Osteoblast (primary cell): ENCODE measurements around the gene NELL1. TPM values are rescaled to one million over a fixed set of nuclear protein-coding genes. Genes with fewer than 3 reads are reported as not detected.

ENCODE experiments used
- DNase-seq: peaks from one replicate; pipeline ENCODE4 v3.0.0; 2011; ENCODE audit warnings: low spot score, mixed read lengths; ENCODE audit not compliant: insufficient read length; ENCODE audit errors: missing footprints
- H2AFZ ChIP-seq: 2 replicates; pipeline ENCODE4 v1.6.0; 2011; ENCODE audit warnings: mild to moderate bottlenecking, low read length
- H3K27ac ChIP-seq: 2 replicates; pipeline ENCODE4 v1.5.1; 2011; ENCODE audit warnings: mild to moderate bottlenecking, low read depth, low read length, moderate library complexity
- H3K27me3 ChIP-seq: 2 replicates; pipeline ENCODE4 v1.6.0; 2012; ENCODE audit warnings: mild to moderate bottlenecking, control low read depth, inconsistent platforms, low read length, moderate library complexity; ENCODE audit not compliant: insufficient read depth
- H3K36me3 ChIP-seq: 2 replicates; pipeline ENCODE4 v1.5.1; 2011; ENCODE audit warnings: mild to moderate bottlenecking, low read length, control low read depth, moderate library complexity; ENCODE audit not compliant: insufficient read depth
- H3K4me1 ChIP-seq: 2 replicates; pipeline ENCODE4 v1.5.1; 2011; ENCODE audit warnings: mild to moderate bottlenecking, low read length, control low read depth, moderate library complexity; ENCODE audit not compliant: insufficient read depth
- H3K4me2 ChIP-seq: 2 replicates; pipeline ENCODE4 v1.6.0; 2011; ENCODE audit warnings: mild to moderate bottlenecking, low read length; ENCODE audit not compliant: insufficient read depth
- H3K4me3 ChIP-seq: fragments of 200-600 bp; sonication (generic); 3 replicates; pipeline ENCODE4 v1.5.1; 2012; ENCODE audit warnings: mild to moderate bottlenecking, low read length, inconsistent platforms; ENCODE audit not compliant: insufficient read depth
- H3K79me2 ChIP-seq: 2 replicates; pipeline ENCODE4 v1.6.0; 2012; ENCODE audit warnings: mild to moderate bottlenecking, low read length, control low read depth, inconsistent platforms; ENCODE audit not compliant: insufficient read depth
- H3K9me3 ChIP-seq: 2 replicates; pipeline ENCODE4 v1.5.1; 2011; ENCODE audit warnings: low read depth, low read length, control low read depth
- H4K20me1 ChIP-seq: 2 replicates; pipeline ENCODE4 v1.6.0; 2012; ENCODE audit warnings: mild to moderate bottlenecking, low read length, control low read depth; ENCODE audit not compliant: insufficient read depth
- CTCF ChIP-seq: IDR thresholded peaks from 2 replicates; pipeline ENCODE4 v1.5.1; 2011; ENCODE audit warnings: mild to moderate bottlenecking, low read depth, low read length, moderate library complexity; ENCODE audit errors: extremely low read depth
- total RNA-seq: library from RNA; depleted of rRNA; stranded (reverse); fragments of >200 nt; gene quantifications from 2 replicates; pipeline ENCODE4 v1.2.3, GENCODE V29; 2012

NELL1 gene
- total RNA-seq, 1 donor: not detected

- TF ChIP-seq CTCF: no peak
- Histone ChIP-seq H3K9me3 (no peaks in the 10 kb centered on the region), H2AFZ (no peak overlapping the region), H3K4me1 (no peaks in the 10 kb centered on the region), H3K27me3 (no peaks in the 10 kb centered on the region), H4K20me1 (no peaks in the 10 kb centered on the region), H3K27ac (no peak overlapping the region), H3K79me2 (no peaks in the 10 kb centered on the region), H3K4me3 (no peak overlapping the region), H3K4me2 (no peak overlapping the region), H3K36me3 (no peaks in the 10 kb centered on the region)
- DNase-seq: no peak
Measured at GRCh38 chr11:21401496-21401895, 732.1 kb downstream of the NELL1 start.

GRCh38 chr11:21402274-21402673 lies 732.9 kb downstream of the NELL1 start:
- Histone ChIP-seq H3K4me1 (no peaks in the 10 kb centered on the region), H3K4me2 (no peak overlapping the region), H3K79me2 (no peaks in the 10 kb centered on the region), H2AFZ (no peak overlapping the region), H3K27ac (no peak overlapping the region), H3K9me3 (no peaks in the 10 kb centered on the region), H3K4me3 (no peak overlapping the region), H4K20me1 (no peaks in the 10 kb centered on the region), H3K36me3 (no peaks in the 10 kb centered on the region), H3K27me3 (no peaks in the 10 kb centered on the region)
- no peak for TF ChIP-seq CTCF
- DNase-seq: no peak

- no peaks in the 10 kb centered on the region for H3K79me2 ChIP-seq
- H2AFZ ChIP-seq: no peak overlapping the region
- no peaks in the 10 kb centered on the region for H3K36me3 ChIP-seq
- H3K4me1 ChIP-seq: no peaks in the 10 kb centered on the region
- H3K4me3 ChIP-seq: no peak overlapping the region
- no peak overlapping the region for H3K27ac ChIP-seq
- H3K27me3 ChIP-seq: no peaks in the 10 kb centered on the region
- H3K9me3 ChIP-seq: no peaks in the 10 kb centered on the region
- H4K20me1 ChIP-seq: no peaks in the 10 kb centered on the region
- TF ChIP-seq CTCF: no peak
- no peak overlapping the region for H3K4me2 ChIP-seq
- DNase-seq: no peak
Measured at GRCh38 chr11:21403069-21403468, 733.7 kb downstream of the NELL1 start.

GRCh38 chr11:21405422-21405821 lies 736.0 kb downstream of the NELL1 start:
- no peak for DNase-seq

More at GRCh38 chr11:21405422-21405821, 736.0 kb downstream of the NELL1 start:
- H2AFZ ChIP-seq: no peak overlapping the region
- no peaks in the 10 kb centered on the region for H3K9me3 ChIP-seq
- H3K4me3 ChIP-seq: no peak overlapping the region
- H3K27me3 ChIP-seq: no peaks in the 10 kb centered on the region
- no peaks in the 10 kb centered on the region for H3K4me1 ChIP-seq
- TF ChIP-seq CTCF: no peak
- H3K36me3 ChIP-seq: no peaks in the 10 kb centered on the region
- no peak overlapping the region for H3K27ac ChIP-seq
- no peaks in the 10 kb centered on the region for H3K79me2 ChIP-seq
- no peak overlapping the region for H3K4me2 ChIP-seq
- H4K20me1 ChIP-seq: no peaks in the 10 kb centered on the region
